OCI-LY3 (cell line): Measurements from ENCODE around the gene C14orf132.

Experiments used
- H2AFZ ChIP-seq: fragments of 200-600, 300-600 bp; shearing (Covaris generic); 2 replicates; pipeline ENCODE4 v1.6.0; 2014; ENCODE audit warnings: antibody characterized with exemption, low read depth, low read length
- H3K27ac ChIP-seq: fragments of 200-600, 300-600 bp; sonication (generic); 2 replicates; pipeline ENCODE4 v1.5.1; 2014; ENCODE audit warnings: mild to moderate bottlenecking, low read length, moderate library complexity, mixed read lengths
- H3K27me3 ChIP-seq: fragments of 200-600, 300-600 bp; sonication (generic); 2 replicates; pipeline ENCODE4 v1.6.1; 2014; ENCODE audit warnings: low read depth, low read length, mixed read lengths
- H3K36me3 ChIP-seq: fragments of 200-600, 300-600 bp; sonication (generic); replicated peaks from 2 replicates; pipeline ENCODE3; 2014; ENCODE audit warnings: low read depth, low read length, mixed read lengths
- H3K4me1 ChIP-seq: fragments of 300-600, 200-600 bp; sonication (generic); 2 replicates; pipeline ENCODE4 v1.6.1; 2014; ENCODE audit warnings: low read length, mixed read lengths
- H3K4me2 ChIP-seq: fragments of 200-600, 300-600 bp; sonication (generic); 2 replicates; pipeline ENCODE4 v1.6.1; 2014; ENCODE audit warnings: low read length, mixed read lengths
- H3K4me3 ChIP-seq: fragments of 300-600, 200-600 bp; sonication (generic); 2 replicates; pipeline ENCODE4 v1.5.1; 2014; ENCODE audit warnings: antibody characterized with exemption, mild to moderate bottlenecking, low read length, moderate library complexity
- H3K79me2 ChIP-seq: fragments of 300-600, 200-600 bp; shearing (Covaris generic); 2 replicates; pipeline ENCODE4 v1.6.1; 2014; ENCODE audit warnings: mild to moderate bottlenecking, low read length, mixed read lengths
- H3K9ac ChIP-seq: fragments of 300-600, 200-600 bp; shearing (Covaris generic); 2 replicates; pipeline ENCODE4 v1.6.0; 2014; ENCODE audit warnings: mild to moderate bottlenecking, low read length, moderate library complexity
- H3K9me3 ChIP-seq: fragments of 200-600, 300-600 bp; shearing (Covaris generic); 2 replicates; pipeline ENCODE4 v1.6.1; 2014; ENCODE audit warnings: low read length, mixed read lengths; ENCODE audit not compliant: insufficient read depth
- H4K20me1 ChIP-seq: fragments of 200-600, 300-600 bp; sonication (generic); 2 replicates; pipeline ENCODE4 v1.6.1; 2016; ENCODE audit warnings: low read length, mixed read lengths; ENCODE audit not compliant: insufficient read depth
- CTCF ChIP-seq: fragments of 200-600, 300-600 bp; sonication (generic); IDR thresholded peaks from 2 replicates; pipeline ENCODE4 v1.5.1; 2014; ENCODE audit warnings: antibody characterized with exemption, low read length, low read depth
- EZH2phosphoT487 ChIP-seq: fragments of 200-600 bp; shearing (Covaris generic); IDR thresholded peaks from 2 replicates; pipeline ENCODE4 v1.6.1; 2018; ENCODE audit warnings: antibody characterized with exemption, mixed run types, low read depth

C14orf132 gene

DNA sequence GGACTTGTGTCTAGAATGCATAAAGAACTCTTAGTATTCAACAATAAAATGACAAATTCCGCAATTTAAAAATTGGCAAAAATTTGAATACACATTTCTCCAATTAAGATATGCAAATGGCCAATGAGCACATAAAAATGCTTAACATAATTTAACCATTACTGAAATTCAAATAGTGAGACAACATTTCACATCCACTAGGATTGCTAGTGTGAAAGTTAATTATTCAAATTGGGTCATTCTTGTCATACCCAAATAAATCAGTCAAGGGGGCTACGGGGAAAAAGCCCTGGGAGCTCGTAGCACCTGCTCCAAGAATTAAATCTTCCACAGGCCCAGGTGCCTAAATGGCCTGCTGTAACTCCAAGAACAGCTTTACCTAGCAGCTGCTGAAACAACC is 25.0 kb upstream of the C14orf132 start:
- Histone ChIP-seq H3K36me3 (no peaks in the 10 kb centered on the region), H3K4me1 (peaks cover 7% of the 10 kb centered on the region; the same call in 1 of the 2 replicates), H3K4me3 (no peak overlapping the region), H4K20me1 (no peaks in the 10 kb centered on the region), H2AFZ (no peak overlapping the region), H3K27me3 (peaks cover 34% of the 10 kb centered on the region), H3K4me2 (no peak overlapping the region), H3K79me2 (no peaks in the 10 kb centered on the region), H3K9me3 (peaks cover 8% of the 10 kb centered on the region; the same call in 1 of the 2 replicates), H3K27ac (no peak overlapping the region), H3K9ac (no peak overlapping the region)
- TF ChIP-seq EZH2phosphoT487 (no peak), CTCF (no peak)

DNA sequence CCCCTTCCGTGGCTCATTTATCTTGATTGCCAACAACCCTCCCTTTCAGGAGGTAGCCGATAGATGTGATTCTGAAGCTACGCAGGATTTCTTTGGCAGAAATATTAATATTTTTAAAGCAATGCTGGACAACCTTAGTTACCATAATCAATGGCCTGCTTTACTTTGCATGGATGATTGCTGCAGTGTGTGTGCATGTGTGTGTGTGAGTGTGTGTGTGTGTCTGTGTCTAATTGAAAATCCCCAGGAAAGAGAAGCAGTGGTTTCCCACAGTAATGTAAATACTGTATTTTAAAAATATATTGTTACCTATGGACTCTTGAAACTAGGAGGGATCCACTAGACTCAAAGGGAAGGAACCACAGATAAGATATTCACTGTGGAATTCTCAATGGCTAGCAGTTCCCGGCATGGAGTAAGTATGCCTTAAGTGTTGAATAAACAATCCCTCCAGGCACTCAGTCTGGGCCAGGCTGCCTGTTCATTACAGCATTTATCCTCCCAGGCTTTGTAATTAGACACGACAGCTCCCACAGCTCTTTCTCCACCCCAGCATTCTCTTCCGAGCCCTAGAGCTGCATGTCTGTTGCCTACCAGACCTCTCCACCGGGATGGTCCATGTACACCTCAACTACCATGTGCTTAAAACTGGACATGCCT is 22.5 kb upstream of the C14orf132 start:
- TF ChIP-seq CTCF (no peak), EZH2phosphoT487 (no peak)
- H3K4me3 ChIP-seq, result no peak overlapping the region
- H3K36me3 ChIP-seq, result no peaks in the 10 kb centered on the region
- no peak overlapping the region for H2AFZ ChIP-seq
- no peaks in the 10 kb centered on the region for H4K20me1 ChIP-seq
- H3K4me2 ChIP-seq, result no peak overlapping the region
- no peaks in the 10 kb centered on the region for H3K9me3 ChIP-seq
- no peak overlapping the region for H3K27ac ChIP-seq
- H3K27me3 ChIP-seq, result peaks cover 41% of the 10 kb centered on the region
- H3K9ac ChIP-seq, result no peak overlapping the region
- peaks cover 7% of the 10 kb centered on the region; the same call in 1 of the 2 replicates for H3K4me1 ChIP-seq
- no peaks in the 10 kb centered on the region for H3K79me2 ChIP-seq

- Histone ChIP-seq H3K9me3 (no peaks in the 10 kb centered on the region), H3K4me1 (peaks cover 2% of the 10 kb centered on the region; the same call in 1 of the 2 replicates), H3K36me3 (no peaks in the 10 kb centered on the region), H3K9ac (no peak overlapping the region), H4K20me1 (no peaks in the 10 kb centered on the region), H3K4me3 (no peak overlapping the region), H3K4me2 (no peak overlapping the region), H3K27me3 (peaks cover 41% of the 10 kb centered on the region), H2AFZ (no peak overlapping the region), H3K27ac (no peak overlapping the region), H3K79me2 (no peaks in the 10 kb centered on the region)
- TF ChIP-seq CTCF (no peak), EZH2phosphoT487 (no peak)
Observed at GRCh38 chr14:96017882-96018281, 21.3 kb upstream of the C14orf132 start.

- TF ChIP-seq EZH2phosphoT487, result no peak
- TF ChIP-seq CTCF, result no peak
- H3K27ac ChIP-seq, result no peak overlapping the region
- no peaks in the 10 kb centered on the region for H3K79me2 ChIP-seq
- no peaks in the 10 kb centered on the region for H3K9me3 ChIP-seq
- H3K4me2 ChIP-seq, result no peak overlapping the region
- no peaks in the 10 kb centered on the region for H3K4me1 ChIP-seq
- no peak overlapping the region for H3K9ac ChIP-seq
- no peak overlapping the region for H2AFZ ChIP-seq
- no peaks in the 10 kb centered on the region for H4K20me1 ChIP-seq
- peaks cover 33% of the 10 kb centered on the region for H3K27me3 ChIP-seq
- H3K36me3 ChIP-seq, result no peaks in the 10 kb centered on the region
- no peak overlapping the region for H3K4me3 ChIP-seq
Observed at GRCh38 chr14:96027431-96028355, 11.5 kb upstream of the C14orf132 start.
